ENCODE data around the gene SLC34A1. TPM values are rescaled to one million over a fixed set of nuclear protein-coding genes. Genes with fewer than 3 reads are reported as not detected.

Gene SLC34A1
- total and polyA plus RNA-seq, 2 of the 4 experiments (the other 2 are of a cell fraction) = not detected

- no peak within 1 kb of the TSS for H4K8ac ChIP-seq (ENCODE audit: low read depth in 2 of 2, low read length in 2 of 2)
- H3K4me1 ChIP-seq (ENCODE audit: control insufficient read depth, insufficient read depth, low read length) = peaks cover 4% of the 10 kb centered on the region; the same call in 1 of the 2 replicates
- intact Hi-C loops (cut with micrococcal nuclease) (no loop called here), in situ Hi-C loops (cut with MboI; ENCODE audit: low sequenced_read_pairs) (no loop called here), dilution Hi-C loops (cut with HindIII; ENCODE audit: low sequenced_read_pairs, unreplicated experiment) (no loop called here)
- H3K9me1 ChIP-seq (ENCODE audit: insufficient read depth, low read length) = no peaks in the 10 kb centered on the region
- no peak within 1 kb of the TSS for H2BK20ac ChIP-seq (ENCODE audit: low read depth, low read length)
- no peak within 1 kb of the TSS for H2BK120ac ChIP-seq (ENCODE audit: low read depth, low read length)
- ATAC-seq (ENCODE audit: low read depth) = no peak
- H4K20me1 ChIP-seq (ENCODE audit: insufficient read depth, low read length) = no peaks in the 10 kb centered on the region
- TF ChIP-seq CEBPB (IDR thresholded peaks at IDR 0.05; ENCODE audit: low read depth, low read length) (no peak), USF2 (IDR thresholded peaks at IDR 0.05; ENCODE audit: low read depth, low read length) (peak; percentile 74), BHLHE40 (IDR thresholded peaks at IDR 0.05; ENCODE audit: low read depth, low read length) (peak; percentile 79), CTCF (conservative IDR thresholded peaks at IDR 0.05; ENCODE audit: low read depth, low read length) (0 out of 2 replicates have a peak, but pooled peaks have one; percentile 1)
- BruUV-seq (replicated peaks) = no TSS peak
- no peak within 1 kb of the TSS for H3K27ac ChIP-seq (ENCODE audit: insufficient read depth, low read length)
- no peak within 1 kb of the TSS for H3K18ac ChIP-seq (ENCODE audit: low read depth, low read length)
- no peak within 1 kb of the TSS for H2AK5ac ChIP-seq (ENCODE audit: low read depth, low read length)
- no peaks in the 10 kb centered on the region for H3K79me1 ChIP-seq (ENCODE audit: low read depth in 1 of 2, low read length in 2 of 2)
- DNase-seq = peak; percentile 27
- H2BK15ac ChIP-seq (ENCODE audit: low read depth, low read length) = no peak within 1 kb of the TSS
- no peak within 1 kb of the TSS for H3K9ac ChIP-seq (ENCODE audit: low read depth, low read length)
- peak within 1 kb of the TSS; percentile 45 for H2AK9ac ChIP-seq (replicated peaks; ENCODE audit: low read depth, low read length, poor library complexity)
- H3K36me3 ChIP-seq (ENCODE audit: control insufficient read depth, insufficient read depth, low read length) = no peaks in the 10 kb centered on the region
- H2BK5ac ChIP-seq (ENCODE audit: low read depth, low read length, poor library complexity, severe bottlenecking) = no peak within 1 kb of the TSS
- peaks cover 2% of the 10 kb centered on the region; the same call in 1 of the 2 replicates for H3K9me3 ChIP-seq (ENCODE audit: control insufficient read depth, insufficient read depth, low read length)
- POLR2A ChIA-PET (ENCODE audit: unreplicated experiment) = no interaction called here
- peak within 1 kb of the TSS; percentile 77 for H2AFZ ChIP-seq (replicated peaks; ENCODE audit: low read length, poor library complexity)
- peaks cover 71% of the 10 kb centered on the region for H3K27me3 ChIP-seq (ENCODE audit: control insufficient read depth, insufficient read depth, low read length)
- H4K91ac ChIP-seq (ENCODE audit: insufficient read depth, low read depth, low read length) = no peak within 1 kb of the TSS
- H3K23ac ChIP-seq (ENCODE audit: low read depth, low read length) = no peak within 1 kb of the TSS
- CTCF ChIA-PET = interaction anchor here (0.8 to 5.4 kb wide), 2 partner anchors 9 to 97 kb away, joined by 3 to 56 read pairs; partner anchors contain the start of gene PDLIM7
- no peak within 1 kb of the TSS for H3K14ac ChIP-seq (replicated peaks; ENCODE audit: low read depth, low read length)
- 14% methylated on average over 49 of the region's 92 CpGs; no CpG with 5 or more reads in 1 of the 2 experiments for WGBS, 2 experiments (ENCODE audit: extremely low coverage in 2 of 2, insufficient read length in 1 of 2)
- H3K56ac ChIP-seq (ENCODE audit: extremely low read depth, insufficient read depth, low read length) = no peak within 1 kb of the TSS
- H3K4me2 ChIP-seq (ENCODE audit: low read depth, low read length) = no peak within 1 kb of the TSS
- no peak within 1 kb of the TSS for H3K4me3 ChIP-seq (ENCODE audit: insufficient read depth, low read depth, low read length)
- no peak within 1 kb of the TSS for H4K5ac ChIP-seq (ENCODE audit: low read depth, low read length)
- no peak within 1 kb of the TSS for H3K4ac ChIP-seq (ENCODE audit: low read depth, low read length)
These were observed 16.0 kb downstream of the SLC34A1 start, which contains the start of gene PFN3 for GRCh38 chr5:177399997-177400868. PFN3 (minus strand) TSS chr5:177400661; CDS start chr5:177400576, 85 bp downstream.

All from IMR-90 (cell line).